PC-9 (cell line): Measurements from ENCODE around the gene HSPA5. TPM values are rescaled to one million over a fixed set of nuclear protein-coding genes. Genes with fewer than 3 reads are reported as not detected.
"Not testable (repeated sequence)": the region's sequence is repeated elsewhere in the genome, so short reads cannot be mapped to it uniquely, and the experiment has no call there.

ENCODE experiments used
- Bru-seq: library from RNA; stranded (reverse); fragments of 400-500 nt; gene quantifications from one replicate; lab custom pipeline; 2021; lab: Mats Ljungman, UMichigan
- BruChase-seq, 2 experiments: library from RNA; stranded (reverse); fragments of 400-500 nt; gene quantifications; one replicate each; lab custom pipeline; 2021; lab: Mats Ljungman, UMichigan
- BruUV-seq: library from RNA; stranded (reverse); fragments of 400-500 nt; replicated peaks from 2 replicates; lab custom pipeline; 2021; lab: Mats Ljungman, UMichigan
- CTCF ChIA-PET: fragments of 300-600 bp; sonication (Branson Sonifier 250); formaldehyde crosslinking; loops from one replicate; lab custom pipeline; 2022; ENCODE audit warnings: antibody characterized with exemption; lab: Charles Lee
- POLR2A ChIA-PET: fragments of 300-600 bp; sonication (Branson Sonifier 250); formaldehyde crosslinking; loops from one replicate; lab custom pipeline; 2022; ENCODE audit warnings: antibody characterized with exemption; ENCODE audit not compliant: unreplicated experiment; lab: Charles Lee
- DNase-seq, 2 experiments: peaks; one replicate each; pipeline versions ENCODE4 v3.0.0 to v3.0.0-alpha.2; 2015 to 2022; ENCODE audit warnings: mixed read lengths in 1 of 2
- H2AFZ ChIP-seq: fragments of 200-600 bp; sonication (generic); 2 replicates; pipeline ENCODE4 v1.8.1; 2017; ENCODE audit warnings: antibody characterized with exemption
- H3F3A ChIP-seq: fragments of 200-600 bp; sonication (generic); 2 replicates; pipeline ENCODE4 v1.8.1; 2017; ENCODE audit warnings: antibody characterized with exemption, mild to moderate bottlenecking, low read depth; ENCODE audit not compliant: insufficient read depth
- H3K27ac ChIP-seq: fragments of 200-600 bp; sonication (generic); 2 replicates; pipeline ENCODE4 v1.6.1; 2016; ENCODE audit warnings: mixed run types
- H3K27me3 ChIP-seq: fragments of 200-600 bp; sonication (generic); 2 replicates; pipeline ENCODE4 v1.6.1; 2016; ENCODE audit warnings: low read depth, mixed run types; ENCODE audit not compliant: insufficient read depth
- H3K36me3 ChIP-seq: fragments of 200-600 bp; sonication (generic); 2 replicates; pipeline ENCODE4 v1.6.1; 2016; ENCODE audit warnings: low read depth, mixed run types
- H3K4me1 ChIP-seq: fragments of 200-600 bp; sonication (generic); replicated peaks from 2 replicates; pipeline ENCODE4 v1.6.1; 2016; ENCODE audit warnings: mixed run types; ENCODE audit not compliant: insufficient read depth
- H3K4me2 ChIP-seq: fragments of 200-600 bp; sonication (generic); 2 replicates; pipeline ENCODE4 v1.6.1; 2017; ENCODE audit warnings: mixed run types
- H3K4me3 ChIP-seq: fragments of 200-600 bp; sonication (generic); 2 replicates; pipeline ENCODE4 v1.6.1; 2016; ENCODE audit warnings: mixed run types
- H3K79me2 ChIP-seq: fragments of 200-600 bp; sonication (generic); 2 replicates; pipeline ENCODE4 v1.6.1; 2017; ENCODE audit warnings: low read depth, mixed run types
- H3K9me2 ChIP-seq: fragments of 200-600 bp; sonication (generic); 2 replicates; pipeline ENCODE4 v1.8.1; 2017; ENCODE audit warnings: mild to moderate bottlenecking; ENCODE audit not compliant: insufficient read depth
- H3K9me3 ChIP-seq: fragments of 200-600 bp; sonication (generic); 2 replicates; pipeline ENCODE4 v1.8.1; 2016; ENCODE audit warnings: low read depth; ENCODE audit not compliant: insufficient read depth
- H4K20me1 ChIP-seq: fragments of 200-600 bp; sonication (generic); 2 replicates; pipeline ENCODE4 v1.8.1; 2017; ENCODE audit not compliant: insufficient read depth
- EZH2 ChIP-seq: fragments of 200-600 bp; sonication (generic); IDR thresholded peaks from 2 replicates; pipeline ENCODE4 v1.8.0; 2017; ENCODE audit warnings: antibody characterized with exemption, low read depth
- intact Hi-C: fragments of 100-400 bp; cut with micrococcal nuclease; formaldehyde crosslinking; loops from one replicate; pipeline ENCODE4 v1.10.0; 2022; ENCODE audit not compliant: unreplicated experiment
- long read RNA-seq: library from polyadenylated mRNA; stranded (forward); transcript quantifications from one replicate; pipeline ENCODE4 v2.0.0, GENCODE V29; 2022
- total RNA-seq: library from RNA; stranded (reverse); gene quantifications from 2 replicates; pipeline ENCODE4 v1.2.3, GENCODE V29; 2021
- TF ChIP-seq, protein P1 (sequence below): fragments of 200-600 bp; sonication (generic); conservative IDR thresholded peaks from 2 replicates; pipeline ENCODE4 v1.6.1; 2017; ENCODE audit warnings: mixed run types, antibody characterized with exemption, mild to moderate bottlenecking, moderate library complexity

The HSPA5 gene
- total RNA-seq, result 185 and 235 TPM in 2 replicates
- Bru-seq, nascent RNA, result percentile 99 among the genes with signal in this experiment
- percentile 100 among the genes with signal in this experiment for BruChase-seq, experiment 1, labeled RNA remaining after a 2-hour chase
- percentile 100 among the genes with signal in this experiment for BruChase-seq, experiment 2, labeled RNA remaining after a 6-hour chase
- long read RNA-seq, transcript HSPA5-201 (8 exons, 3,908 nt), result major isoform, 779 of 844 reads
- long read RNA-seq, partial matches to known transcripts, result 63 of 844 reads
- long read RNA-seq, other reads (novel, unspliced or antisense), result 2 of 844 reads

DNA sequence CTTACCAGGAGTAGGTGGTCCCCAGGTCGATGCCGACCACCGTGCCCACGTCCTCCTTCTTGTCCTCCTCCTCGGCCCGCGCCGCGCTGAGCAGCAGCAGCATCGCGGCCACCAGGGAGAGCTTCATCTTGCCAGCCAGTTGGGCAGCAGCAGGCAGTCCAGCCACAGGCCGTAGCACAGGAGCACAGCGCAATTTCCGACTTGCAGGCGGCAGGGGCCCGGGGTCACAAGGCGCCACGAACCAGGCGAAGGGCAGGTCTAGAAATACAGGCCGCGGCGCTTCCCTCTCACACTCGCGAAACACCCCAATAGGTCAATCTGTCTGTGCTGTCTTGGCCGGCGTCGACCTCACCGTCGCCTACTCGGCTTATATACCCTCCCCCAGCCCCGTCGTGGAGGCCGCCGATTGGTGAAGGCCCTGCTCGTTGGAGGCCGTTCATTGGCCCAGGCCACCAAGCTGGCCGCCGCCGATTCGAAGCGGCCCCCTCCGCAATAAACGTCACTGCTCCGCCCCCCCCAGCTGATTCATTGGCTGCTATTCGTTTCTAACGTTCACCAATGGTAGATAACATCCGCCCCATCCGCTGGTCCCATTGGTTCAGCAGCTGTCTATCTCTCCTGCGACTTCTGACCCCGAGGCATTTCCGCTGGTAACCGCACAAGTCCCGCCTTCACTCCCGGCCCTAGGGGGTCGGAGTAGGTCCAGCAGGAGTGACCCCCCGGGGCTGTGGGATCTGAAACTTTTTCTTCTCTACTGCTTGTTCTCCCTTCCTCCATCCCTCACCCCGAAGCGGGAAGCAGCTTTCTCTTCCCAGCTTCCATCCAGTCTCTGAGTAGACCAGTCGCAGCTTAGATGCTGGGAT is at the start of gene HSPA5:
TSS of gene HSPA5 (minus strand) at position 344 of the 863 bp plus-strand sequence. CDS start at position 127, 217 bp downstream.
- Histone ChIP-seq H2AFZ (no peak within 1 kb of the TSS), H3K4me2 (peak within 1 kb of the TSS; percentile 95)
- TSS peak; percentile 73 for BruUV-seq

DNA sequence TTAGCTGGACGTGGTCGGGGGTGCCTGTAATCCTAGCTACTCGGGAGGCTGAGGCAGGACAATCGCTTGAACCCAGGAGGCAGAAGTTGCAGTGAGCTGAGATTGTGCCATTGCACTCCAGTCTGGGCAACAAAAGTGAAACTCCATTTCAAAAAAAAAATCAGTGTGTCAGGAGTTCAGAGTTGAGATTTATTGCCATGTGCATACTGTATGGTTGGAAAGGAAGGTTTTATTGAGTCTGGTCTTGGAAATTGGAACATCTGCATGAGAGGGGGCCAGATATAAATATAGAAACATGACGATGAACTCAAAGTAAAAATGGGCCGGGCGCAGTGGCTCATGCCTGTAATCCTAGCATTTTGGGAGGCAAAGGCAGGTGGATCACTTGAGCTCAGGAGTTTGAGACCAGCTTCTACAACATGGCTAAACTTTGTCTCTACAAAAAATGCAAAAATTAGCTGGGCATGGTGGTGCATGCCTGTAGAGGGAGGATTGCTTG is 45.8 kb upstream of the HSPA5 start:
- H3K4me3 ChIP-seq, POLR2A ChIA-PET, H3K9me3 ChIP-seq, BruUV-seq, DNase-seq, H2AFZ ChIP-seq, CTCF ChIA-PET, H3K27ac ChIP-seq, H3K27me3 ChIP-seq, H3K36me3 ChIP-seq, H3K4me2 ChIP-seq, intact Hi-C loops, H3K9me2 ChIP-seq: not testable (repeated sequence)
- H3K4me1 ChIP-seq, result peaks cover 12% of the 10 kb centered on the region
- H3F3A ChIP-seq, result peaks cover 27% of the 10 kb centered on the region; the same call in 1 of the 2 replicates
- H4K20me1 ChIP-seq, result peaks cover 35% of the 10 kb centered on the region
- H3K79me2 ChIP-seq, result peaks cover 63% of the 10 kb centered on the region

More for the DNA sequence above, at the start of gene HSPA5:
- ChIA-PET POLR2A (interaction anchor here (0.6 to 1.3 kb wide), 22 partner anchors 16 to 1117 kb away, joined by 3 to 17 read pairs (median 5); partner anchors contain the start of genes GAPVD1, PPP6C and RABEPK), CTCF (interaction anchor here (0.6 to 1.3 kb wide), 3 partner anchors 85 to 470 kb away, joined by 4 read pairs; partner anchors contain the start of gene NR6A1)
- Histone ChIP-seq H3K27ac (peak within 1 kb of the TSS; percentile 95), H3K79me2 (peaks cover 59% of the 10 kb centered on the region), H3K27me3 (no peaks in the 10 kb centered on the region), H3K4me1 (peaks cover 52% of the 10 kb centered on the region), H3K4me3 (peak within 1 kb of the TSS; percentile 92), H3K9me3 (no peaks in the 10 kb centered on the region), H3F3A (peaks cover 61% of the 10 kb centered on the region), H3K9me2 (no peaks in the 10 kb centered on the region), H4K20me1 (peaks cover 47% of the 10 kb centered on the region), H3K36me3 (peaks cover 43% of the 10 kb centered on the region)
- peak; percentile 97 to 99 for DNase-seq
- intact Hi-C loops, result loop anchor here (1.0 kb wide), 4 partner anchors 20 to 98 kb away; partner anchors contain the start of genes GAPVD1, RABEPK and SCAI
- no peak for TF ChIP-seq EZH2
- TF ChIP-seq, protein P1, sequence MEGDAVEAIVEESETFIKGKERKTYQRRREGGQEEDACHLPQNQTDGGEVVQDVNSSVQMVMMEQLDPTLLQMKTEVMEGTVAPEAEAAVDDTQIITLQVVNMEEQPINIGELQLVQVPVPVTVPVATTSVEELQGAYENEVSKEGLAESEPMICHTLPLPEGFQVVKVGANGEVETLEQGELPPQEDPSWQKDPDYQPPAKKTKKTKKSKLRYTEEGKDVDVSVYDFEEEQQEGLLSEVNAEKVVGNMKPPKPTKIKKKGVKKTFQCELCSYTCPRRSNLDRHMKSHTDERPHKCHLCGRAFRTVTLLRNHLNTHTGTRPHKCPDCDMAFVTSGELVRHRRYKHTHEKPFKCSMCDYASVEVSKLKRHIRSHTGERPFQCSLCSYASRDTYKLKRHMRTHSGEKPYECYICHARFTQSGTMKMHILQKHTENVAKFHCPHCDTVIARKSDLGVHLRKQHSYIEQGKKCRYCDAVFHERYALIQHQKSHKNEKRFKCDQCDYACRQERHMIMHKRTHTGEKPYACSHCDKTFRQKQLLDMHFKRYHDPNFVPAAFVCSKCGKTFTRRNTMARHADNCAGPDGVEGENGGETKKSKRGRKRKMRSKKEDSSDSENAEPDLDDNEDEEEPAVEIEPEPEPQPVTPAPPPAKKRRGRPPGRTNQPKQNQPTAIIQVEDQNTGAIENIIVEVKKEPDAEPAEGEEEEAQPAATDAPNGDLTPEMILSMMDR, result no peak

- CTCF ChIA-PET, result no interaction called here
- H3K9me3 ChIP-seq, result no peaks in the 10 kb centered on the region
- H3K4me3 ChIP-seq, result no peak overlapping the region
- DNase-seq, result no peak
- H3K27ac ChIP-seq, result no peak overlapping the region
- no peaks in the 10 kb centered on the region for H3K27me3 ChIP-seq
- H3K4me2 ChIP-seq, result peak overlapping the region; percentile 11; the same call in 1 of the 2 replicates
- POLR2A ChIA-PET, result no interaction called here
- H4K20me1 ChIP-seq, result peaks cover 40% of the 10 kb centered on the region
- H2AFZ ChIP-seq, result no peak overlapping the region
- intact Hi-C loops, result no loop called here
- H3F3A ChIP-seq, result peaks cover 27% of the 10 kb centered on the region; the same call in 1 of the 2 replicates
- peaks cover 75% of the 10 kb centered on the region for H3K79me2 ChIP-seq
- no TSS peak for BruUV-seq
- H3K36me3 ChIP-seq, result no peaks in the 10 kb centered on the region; the same call in 1 of the 2 replicates
- H3K9me2 ChIP-seq, result no peaks in the 10 kb centered on the region
- peaks cover 12% of the 10 kb centered on the region for H3K4me1 ChIP-seq
- no peak for TF ChIP-seq EZH2
- TF ChIP-seq, protein P1, result no peak
Observed at GRCh38 chr9:125284855-125285254, 43.7 kb upstream of the HSPA5 start.
